Endothelial cell of umbilical vein (primary cell): ENCODE data around the gene ZSCAN32. TPM values are rescaled to one million over a fixed set of nuclear protein-coding genes. Genes with fewer than 3 reads are reported as not detected.

ENCODE experiments used
- BruUV-seq: library from RNA; stranded (reverse); fragments of 400-500 nt; replicated peaks from 2 replicates; lab custom pipeline; 2021; lab: Mats Ljungman, UMichigan
- CTCF ChIA-PET: fragments of 300-600, 350-600 bp; sonication (Branson Sonifier 250); formaldehyde crosslinking; loops from one replicate; lab custom pipeline; 2021; ENCODE audit warnings: antibody characterized with exemption, inconsistent platforms; lab: Charles Lee
- POLR2A ChIA-PET: fragments of 300-600, 350-600 bp; sonication (Branson Sonifier 250); formaldehyde crosslinking; loops from one replicate; lab custom pipeline; 2021; ENCODE audit warnings: antibody characterized with exemption, inconsistent platforms; lab: Charles Lee
- DNase-seq: peaks from one replicate; pipeline ENCODE4 v3.0.0-alpha.2; 2011; ENCODE audit warnings: low read depth, low spot score
- FAIRE-seq: peaks from 2 replicates; lab custom pipeline; 2011; peaks lifted over from hg19 to GRCh38; lab: Jason Lieb, UNC
- H2AFZ ChIP-seq: 2 replicates; pipeline ENCODE4 v1.6.0; 2012; ENCODE audit warnings: low read depth, low read length, control low read depth, inconsistent platforms
- H3K27ac ChIP-seq: 2 replicates; pipeline ENCODE4 v1.5.1; 2011; ENCODE audit warnings: low read depth, mild to moderate bottlenecking, control low read depth, low read length, moderate library complexity; ENCODE audit not compliant: insufficient read depth
- H3K27me3 ChIP-seq, 2 experiments: 2 replicates each; pipeline versions ENCODE4 v1.6.0 to v1.6.1; 2011; ENCODE audit warnings: low read length in 2 of 2, mixed read lengths in 1 of 2; ENCODE audit not compliant: control insufficient read depth in 2 of 2, insufficient read depth in 2 of 2
- H3K36me3 ChIP-seq, 2 experiments: 2 replicates in 1 of 2; 3 replicates in 1 of 2; pipeline ENCODE4 v1.5.1; 2011; ENCODE audit warnings: low read length in 2 of 2, mild to moderate bottlenecking in 1 of 2, moderate library complexity in 1 of 2; ENCODE audit not compliant: control insufficient read depth in 2 of 2, insufficient read depth in 2 of 2; ENCODE audit errors: extremely low read depth in 1 of 2
- H3K4me1 ChIP-seq: 3 replicates; pipeline ENCODE4 v1.5.1; 2011; ENCODE audit warnings: mild to moderate bottlenecking, low read length; ENCODE audit not compliant: control insufficient read depth, insufficient read depth; ENCODE audit errors: extremely low read depth
- H3K4me2 ChIP-seq: 2 replicates; pipeline ENCODE4 v1.6.1; 2011; ENCODE audit warnings: low read length, control low read depth, mixed read lengths; ENCODE audit not compliant: insufficient read depth
- H3K4me3 ChIP-seq, 3 experiments: fragments of 200-600 bp in 1 of 3; sonication (generic), shearing (Covaris generic) in 1 of 3; replicated peaks in 1 of 3; 2 replicates each; pipeline ENCODE4 v1.5.1; 2011 to 2016; ENCODE audit warnings: control low read depth in 3 of 3, low read length in 3 of 3, mild to moderate bottlenecking in 2 of 3, inconsistent platforms in 1 of 3, low read depth in 1 of 3, moderate library complexity in 1 of 3; ENCODE audit not compliant: insufficient read depth in 1 of 3
- H3K79me2 ChIP-seq: 2 replicates; pipeline ENCODE4 v1.6.0; 2012; ENCODE audit warnings: low read length, inconsistent platforms; ENCODE audit not compliant: control insufficient read depth, insufficient read depth
- H3K9ac ChIP-seq: replicated peaks from 2 replicates; pipeline ENCODE3; 2011; ENCODE audit warnings: low read length, control low read depth; ENCODE audit not compliant: insufficient read depth; ENCODE audit errors: extremely low read depth
- H3K9me1 ChIP-seq: replicated peaks from 3 replicates; pipeline ENCODE4 v1.6.0; 2011; ENCODE audit warnings: mild to moderate bottlenecking, low read length; ENCODE audit not compliant: control insufficient read depth, insufficient read depth; ENCODE audit errors: extremely low read depth
- H3K9me3 ChIP-seq: replicated peaks from 2 replicates; pipeline ENCODE4 v1.5.1; 2012; ENCODE audit warnings: low read length, inconsistent platforms; ENCODE audit not compliant: control insufficient read depth, insufficient read depth
- H4K20me1 ChIP-seq: replicated peaks from 2 replicates; pipeline ENCODE3; 2011; ENCODE audit warnings: mild to moderate bottlenecking, low read length; ENCODE audit not compliant: control insufficient read depth, insufficient read depth; ENCODE audit errors: extremely low read depth
- EZH2 ChIP-seq: IDR thresholded peaks from 2 replicates; pipeline ENCODE4 v1.6.1; 2012; ENCODE audit warnings: borderline replicate concordance, low read depth, mild to moderate bottlenecking, moderate library complexity, low read length, inconsistent platforms; ENCODE audit not compliant: severe bottlenecking
- FOS ChIP-seq: IDR thresholded peaks from 2 replicates; pipeline ENCODE4 v1.6.1; 2011; ENCODE audit warnings: mild to moderate bottlenecking, low read length, moderate library complexity, borderline replicate concordance; ENCODE audit not compliant: insufficient read depth
- GATA2 ChIP-seq: IDR thresholded peaks from 2 replicates; pipeline ENCODE4 v1.7.0; 2011; ENCODE audit warnings: low read depth, mild to moderate bottlenecking, moderate library complexity, mixed read lengths, low read length; ENCODE audit not compliant: insufficient read length, insufficient read depth
- MAX ChIP-seq: IDR thresholded peaks from 2 replicates; pipeline ENCODE4 v1.6.1; 2011; ENCODE audit not compliant: insufficient read depth, insufficient read length
- POLR2A ChIP-seq: IDR thresholded peaks from 2 replicates; pipeline ENCODE4 v1.6.1; 2012; ENCODE audit warnings: low read depth, mild to moderate bottlenecking, control low read depth, low read length
- POLR2AphosphoS5 ChIP-seq: IDR thresholded peaks from 2 replicates; pipeline ENCODE4 v1.6.1; 2012; ENCODE audit warnings: low read depth, mild to moderate bottlenecking, control low read depth, low read length, moderate library complexity; ENCODE audit not compliant: insufficient read depth
- dilution Hi-C: fragments of 300-500 bp; cut with MboI; formaldehyde crosslinking; loops from one replicate; pipeline ENCODE4 v1.15.0; 2019; ENCODE audit warnings: low sequenced_read_pairs; ENCODE audit not compliant: extremely low pct_ligation_motif_present
- intact Hi-C: fragments of 100-400 bp; cut with micrococcal nuclease; formaldehyde crosslinking; loops from one replicate; pipeline ENCODE4 v1.10.0; 2022
- polyA plus RNA-seq, 4 experiments: library from polyadenylated mRNA; depleted of rRNA in 3 of 4; stranded (reverse) in 3 of 4; unstranded in 1 of 4; fragments of >200 nt; gene quantifications; 2 replicates each; pipeline versions ENCODE4 v1.2.1 to v1.2.3, GENCODE V29; 2011 to 2012; ENCODE audit warnings: missing spikeins in 1 of 4
- total RNA-seq: library from RNA; stranded (reverse); gene quantifications from 2 replicates; pipeline ENCODE4 v1.2.3, GENCODE V29; 2021
- TF ChIP-seq, protein P1 (sequence below), 2 donors: IDR thresholded peaks; 1 replicate in 1 of 2; 2 replicates in 1 of 2; pipeline ENCODE4 v1.5.1; 2011; ENCODE audit warnings: low read length in 2 of 2, mild to moderate bottlenecking in 2 of 2, moderate library complexity in 2 of 2, control low read depth in 1 of 2, inconsistent platforms in 1 of 2, low read depth in 1 of 2; ENCODE audit not compliant: insufficient read depth in 1 of 2; ENCODE audit errors: extremely low read depth in 1 of 2

The ZSCAN32 gene
- total and polyA plus RNA-seq, 2 donors (not counting 3 experiments of a cell fraction or from before 2014, with no cell fraction given): 8.0 to 10.9 TPM

DNA sequence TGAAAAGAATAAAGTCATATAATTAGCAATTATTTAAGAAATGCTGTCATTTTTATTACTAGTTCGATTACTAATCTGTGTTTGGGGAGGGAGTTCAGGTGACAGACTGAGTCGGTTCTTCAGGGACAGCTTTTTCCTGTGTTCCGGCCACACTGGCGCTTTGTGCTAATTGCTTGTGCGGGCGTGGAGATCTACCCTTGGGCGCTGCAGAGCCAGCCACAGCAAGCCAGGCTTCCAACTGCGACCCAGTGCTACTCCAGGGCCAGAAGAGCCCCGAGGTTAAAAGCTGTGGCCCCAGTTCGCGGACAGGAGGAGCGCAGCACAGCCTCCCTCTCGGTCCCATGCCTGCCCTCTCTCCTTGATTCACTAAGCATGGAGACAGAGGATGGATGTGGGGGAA is 51.6 kb downstream of the ZSCAN32 start:
- dilution Hi-C loops: no loop called here
- H3K9me1 ChIP-seq: no peaks in the 10 kb centered on the region
- ChIA-PET CTCF (no interaction called here), POLR2A (no interaction called here)
- H3K9ac ChIP-seq: no peak overlapping the region
- H3K79me2 ChIP-seq: no peaks in the 10 kb centered on the region
- peaks cover 0 to 3% of the 10 kb centered on the region in 2 experiments for H3K27me3 ChIP-seq
- no peak overlapping the region for H3K27ac ChIP-seq
- no peak overlapping the region for H3K4me2 ChIP-seq
- H3K9me3 ChIP-seq: no peaks in the 10 kb centered on the region
- no peak overlapping the region for H2AFZ ChIP-seq
- H4K20me1 ChIP-seq: no peaks in the 10 kb centered on the region
- H3K4me1 ChIP-seq: no peaks in the 10 kb centered on the region
- H3K36me3 ChIP-seq: no peaks in the 10 kb centered on the region
- no peak for TF ChIP-seq POLR2AphosphoS5
- no peak for TF ChIP-seq MAX
- TF ChIP-seq POLR2A: no peak
- TF ChIP-seq FOS: no peak
- no peak for TF ChIP-seq EZH2
- TF ChIP-seq, protein P1, sequence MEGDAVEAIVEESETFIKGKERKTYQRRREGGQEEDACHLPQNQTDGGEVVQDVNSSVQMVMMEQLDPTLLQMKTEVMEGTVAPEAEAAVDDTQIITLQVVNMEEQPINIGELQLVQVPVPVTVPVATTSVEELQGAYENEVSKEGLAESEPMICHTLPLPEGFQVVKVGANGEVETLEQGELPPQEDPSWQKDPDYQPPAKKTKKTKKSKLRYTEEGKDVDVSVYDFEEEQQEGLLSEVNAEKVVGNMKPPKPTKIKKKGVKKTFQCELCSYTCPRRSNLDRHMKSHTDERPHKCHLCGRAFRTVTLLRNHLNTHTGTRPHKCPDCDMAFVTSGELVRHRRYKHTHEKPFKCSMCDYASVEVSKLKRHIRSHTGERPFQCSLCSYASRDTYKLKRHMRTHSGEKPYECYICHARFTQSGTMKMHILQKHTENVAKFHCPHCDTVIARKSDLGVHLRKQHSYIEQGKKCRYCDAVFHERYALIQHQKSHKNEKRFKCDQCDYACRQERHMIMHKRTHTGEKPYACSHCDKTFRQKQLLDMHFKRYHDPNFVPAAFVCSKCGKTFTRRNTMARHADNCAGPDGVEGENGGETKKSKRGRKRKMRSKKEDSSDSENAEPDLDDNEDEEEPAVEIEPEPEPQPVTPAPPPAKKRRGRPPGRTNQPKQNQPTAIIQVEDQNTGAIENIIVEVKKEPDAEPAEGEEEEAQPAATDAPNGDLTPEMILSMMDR (IDR thresholded peaks at IDR 0.05; ENCODE audit: extremely low read depth in 1 of 2, insufficient read depth in 1 of 2, low read depth in 1 of 2, low read length in 2 of 2): no peak
- TF ChIP-seq GATA2: no peak
- intact Hi-C loops: no loop called here
- no peak overlapping the region for H3K4me3 ChIP-seq
- DNase-seq: no peak
- BruUV-seq: no TSS peak
- no peak for FAIRE-seq
